Stimulated activated CD4-positive, alpha-beta T cell treated with anti-CD3 and anti-CD28 coated beads, Interleukin-15, amount 100 ng/mL, for 48 hours (primary cell): Measurements from ENCODE around the gene MAPRE3.
"Not testable (repeated sequence)": the region's sequence is repeated elsewhere in the genome, so short reads cannot be mapped to it uniquely, and the experiment has no call there.

ENCODE experiments used
- DNase-seq, 2 donors: peaks; one replicate each; pipeline ENCODE4 v3.0.0-alpha.2; 2020; ENCODE audit warnings: low read depth in 2 of 2

MAPRE3 gene

GRCh38 chr2:26970244-26970927, at the start of gene MAPRE3:
MAPRE3 (plus strand) TSS chr2:26970637; CDS start chr2:27022219, 51,582 bp downstream.
- DNase-seq: peak; percentile 45 to 72

GRCh38 chr2:26921323-26921722, 49.1 kb upstream of the MAPRE3 start:
- DNase-seq: no peak

DNA sequence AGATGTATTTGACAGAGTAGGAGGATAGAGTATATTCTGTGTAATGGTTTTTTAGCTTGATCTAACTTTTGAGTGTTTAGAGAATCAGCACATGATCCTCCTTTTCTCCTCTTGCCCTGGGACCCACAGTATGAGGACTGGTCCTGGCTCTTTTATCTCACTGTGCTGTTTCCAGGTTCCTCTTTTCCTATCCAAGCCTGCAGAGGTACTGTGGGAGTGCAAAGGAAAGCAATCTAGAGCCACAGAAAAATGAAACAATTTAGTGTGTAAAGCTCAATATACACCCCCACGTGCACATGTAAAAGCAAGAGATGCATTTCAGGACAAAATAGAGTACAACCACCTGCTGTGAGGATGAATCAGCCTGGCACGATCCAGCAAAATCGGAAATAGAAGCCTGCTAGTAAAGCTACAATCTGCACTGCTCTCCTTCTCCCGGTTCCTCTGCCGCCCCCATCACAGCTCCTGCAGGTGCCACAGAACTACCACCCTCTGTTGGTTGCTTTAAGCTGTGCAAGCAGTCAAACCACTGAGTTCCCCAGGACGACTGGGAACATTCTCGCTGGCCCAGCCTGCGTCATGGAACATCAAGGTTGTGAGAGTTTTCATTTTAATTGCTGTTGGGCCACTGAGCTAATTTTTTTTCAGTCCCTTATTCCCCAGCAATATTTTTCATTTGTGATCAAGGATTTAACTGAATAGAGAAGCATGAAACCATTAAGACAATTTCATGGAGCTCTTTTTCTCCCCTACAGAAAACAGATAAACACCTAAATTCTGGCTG, 47.8 kb upstream of the MAPRE3 start:
- peak; percentile 13 to 15 for DNase-seq

DNA sequence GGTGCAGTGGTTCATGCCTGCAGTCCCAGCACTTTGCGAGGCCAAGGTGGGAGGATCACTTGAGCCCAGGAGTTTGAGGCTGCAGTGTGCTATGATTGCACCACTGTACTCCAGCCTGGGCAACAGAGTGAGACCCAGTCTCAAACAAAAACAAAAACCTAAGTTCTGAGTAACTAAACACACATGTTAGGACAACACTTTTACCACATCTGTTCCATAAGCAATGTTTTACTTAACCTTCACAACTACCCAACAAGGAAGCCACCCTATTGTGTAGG, 47.3 kb upstream of the MAPRE3 start:
- DNase-seq: not testable (repeated sequence)

- no peak for DNase-seq
These were observed 45.7 kb upstream of the MAPRE3 start for GRCh38 chr2:26924731-26925099.

GRCh38 chr2:26925100-26925791, 45.2 kb upstream of the MAPRE3 start:
- DNase-seq: no peak

DNA sequence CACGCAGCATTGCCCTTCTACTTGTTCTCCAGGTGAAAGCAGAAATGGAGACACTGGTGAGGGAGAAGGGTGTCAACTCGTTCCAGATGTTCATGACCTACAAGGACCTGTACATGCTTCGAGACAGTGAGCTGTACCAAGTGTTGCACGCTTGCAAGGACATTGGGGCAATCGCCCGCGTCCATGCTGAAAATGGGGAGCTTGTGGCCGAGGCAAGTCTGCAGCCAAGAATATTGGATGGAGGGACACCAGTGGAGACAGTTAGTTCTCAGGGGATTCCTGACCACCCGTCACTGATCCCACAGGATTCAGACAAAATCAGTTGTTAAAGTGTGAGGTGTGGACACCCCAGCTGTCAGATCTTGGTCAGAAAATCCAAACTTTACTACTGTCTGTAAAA, 43.2 kb upstream of the MAPRE3 start:
- DNase-seq: no peak

GRCh38 chr2:26932974-26933373, 37.5 kb upstream of the MAPRE3 start:
- DNase-seq: no peak

GRCh38 chr2:26933431-26934334, 36.8 kb upstream of the MAPRE3 start:
- no peak for DNase-seq

DNA sequence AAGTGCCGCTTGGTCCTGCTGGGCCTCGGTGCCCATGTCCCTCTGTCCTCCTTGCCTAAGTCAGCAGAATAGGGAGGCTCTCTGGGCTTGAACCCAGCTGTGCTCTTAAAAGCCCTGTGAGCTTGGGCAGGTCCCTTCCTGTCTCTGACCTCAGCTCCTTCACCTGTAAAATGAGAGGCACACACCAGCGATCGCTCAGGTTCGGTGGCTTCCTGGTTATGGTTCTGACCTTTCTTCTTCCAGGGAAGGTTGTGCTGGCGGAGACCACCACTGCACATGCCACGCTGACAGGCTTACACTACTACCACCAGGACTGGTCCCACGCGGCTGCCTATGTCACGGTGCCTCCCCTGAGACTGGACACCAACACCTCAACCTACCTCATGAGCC, 36.1 kb upstream of the MAPRE3 start:
- DNase-seq: no peak

DNA sequence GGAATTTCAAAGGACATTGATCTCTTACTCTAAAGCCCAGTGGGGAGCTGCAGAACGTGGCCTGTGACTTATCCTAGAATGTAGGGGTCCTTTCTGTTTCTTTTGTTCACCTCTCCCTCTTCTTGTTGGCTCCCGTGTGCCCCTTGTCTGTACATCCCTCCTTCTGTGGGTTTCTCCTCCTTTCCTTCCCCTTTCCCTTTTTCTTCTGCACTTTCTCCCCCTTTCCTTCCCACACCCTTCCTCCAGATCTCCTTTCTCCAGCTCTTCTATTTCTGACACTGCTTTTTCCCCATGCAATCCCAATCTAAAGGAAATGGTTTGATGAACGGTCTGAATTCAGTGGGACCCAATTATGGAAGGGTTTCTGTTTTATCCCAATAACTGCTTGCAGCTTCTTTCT, 35.5 kb upstream of the MAPRE3 start:
- no peak for DNase-seq

DNA sequence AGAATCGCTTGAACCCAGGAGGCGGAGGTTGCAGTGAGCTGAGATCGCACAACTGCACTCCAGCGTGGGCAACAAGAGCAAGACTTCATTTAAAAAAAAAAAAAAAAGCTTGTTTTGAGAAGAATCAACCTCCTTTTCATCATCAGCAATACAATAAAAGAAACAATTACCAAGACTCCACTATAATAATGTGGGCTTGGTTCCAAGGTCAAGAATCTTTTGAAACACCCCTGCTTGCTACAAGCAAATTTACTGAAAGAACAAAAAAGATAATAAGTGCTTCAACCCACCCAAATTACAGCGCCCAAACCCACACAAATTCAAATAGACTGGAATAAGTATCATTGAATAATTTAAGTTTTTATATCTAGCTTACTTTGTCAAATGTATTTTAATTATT, 33.6 kb upstream of the MAPRE3 start:
- no peak for DNase-seq

DNA sequence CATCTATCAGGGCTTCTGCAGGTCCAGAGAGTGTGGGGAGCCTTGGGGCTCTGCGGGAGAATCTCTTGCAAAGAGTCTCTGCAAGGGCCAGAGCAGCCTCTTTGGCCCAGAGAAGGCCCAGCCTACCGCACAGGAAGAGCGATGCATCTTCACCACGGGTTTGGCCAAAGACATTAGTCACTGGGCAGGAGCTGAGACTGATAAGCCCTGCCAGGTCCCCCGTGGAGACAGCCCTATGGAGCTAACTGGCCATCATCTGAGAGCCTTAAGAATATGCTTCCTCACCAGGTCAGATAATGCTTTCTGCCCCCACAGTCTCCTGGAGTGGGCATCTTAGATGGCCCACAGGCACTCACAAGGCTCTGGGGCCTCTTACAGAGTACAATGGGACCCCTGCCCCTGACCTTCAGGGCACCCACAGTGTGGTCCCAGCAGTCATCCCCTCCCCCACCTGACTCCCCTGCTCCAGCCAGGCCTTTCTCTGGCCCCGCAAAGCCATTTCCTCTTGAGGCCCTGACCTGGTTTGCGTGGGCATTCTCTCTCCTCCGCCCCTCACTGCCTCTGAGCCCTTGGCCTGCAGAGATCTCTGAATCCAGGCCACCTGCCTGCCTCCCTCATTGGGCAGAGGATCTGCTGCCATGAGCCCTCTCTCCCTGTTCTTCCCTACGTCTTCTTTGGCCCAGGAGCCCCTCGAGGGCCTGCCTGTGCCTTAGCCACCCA, 31.9 kb upstream of the MAPRE3 start:
- no peak for DNase-seq

GRCh38 chr2:26940001-26940400, 30.4 kb upstream of the MAPRE3 start:
- DNase-seq: no peak

DNA sequence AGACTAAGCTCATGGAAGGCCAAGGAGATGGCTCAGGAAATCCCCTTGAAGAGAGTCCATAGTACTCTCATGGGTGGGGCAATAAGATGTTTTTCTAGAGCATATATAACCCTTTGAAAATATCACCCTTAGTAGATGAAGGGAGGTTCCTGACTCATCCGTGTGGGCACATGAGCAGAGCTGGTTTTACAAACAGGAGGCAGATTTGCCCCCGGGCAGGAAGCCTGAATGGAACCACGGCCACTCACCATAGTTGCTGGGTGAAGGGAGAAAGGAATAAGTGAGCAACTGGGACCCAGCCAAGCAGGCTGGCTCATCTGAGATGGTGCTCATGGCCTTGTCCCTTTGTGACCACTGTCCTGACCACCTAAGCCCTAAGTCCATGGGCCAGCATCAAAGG, 29.0 kb upstream of the MAPRE3 start:
- DNase-seq: no peak

- DNase-seq: peak; percentile 40 to 47
These were observed 27.7 kb upstream of the MAPRE3 start for GRCh38 chr2:26942543-26943295.

DNA sequence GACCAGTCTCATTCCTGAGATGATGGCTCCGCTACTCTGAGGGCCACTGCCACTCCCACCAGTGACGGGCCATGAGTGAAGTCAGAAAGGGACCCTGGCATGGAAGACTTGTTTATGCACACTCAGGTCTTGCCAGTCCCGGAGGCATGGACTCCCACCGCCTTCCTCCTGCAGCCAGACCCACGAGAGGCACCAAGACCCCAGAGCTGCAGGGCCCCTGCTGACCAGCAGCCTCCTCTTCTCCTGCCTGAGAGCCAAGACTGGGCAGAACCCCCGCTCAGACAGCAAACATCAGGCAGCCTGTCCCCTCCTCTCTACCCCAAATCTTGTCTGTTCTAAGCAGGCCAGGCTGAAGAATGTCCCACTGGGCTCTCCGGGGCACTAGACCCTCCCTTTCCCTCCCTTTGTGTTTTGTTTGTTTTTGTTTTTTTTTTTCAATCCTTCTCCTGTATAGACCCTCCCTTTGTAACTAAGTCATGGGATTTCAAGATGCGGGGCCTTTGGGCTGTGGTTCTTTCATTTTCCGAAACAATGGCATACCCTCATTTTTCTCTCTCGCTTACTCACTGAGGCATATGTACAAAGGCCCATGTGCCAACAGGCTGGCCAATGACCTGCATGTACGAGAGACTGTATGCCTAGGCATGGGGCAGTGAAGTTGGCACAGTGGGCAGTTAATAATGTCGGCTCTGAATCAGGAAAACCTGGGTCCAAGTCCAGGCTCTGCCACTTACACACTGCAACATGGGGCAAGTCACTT, 24.3 kb upstream of the MAPRE3 start:
- DNase-seq: no peak

DNA sequence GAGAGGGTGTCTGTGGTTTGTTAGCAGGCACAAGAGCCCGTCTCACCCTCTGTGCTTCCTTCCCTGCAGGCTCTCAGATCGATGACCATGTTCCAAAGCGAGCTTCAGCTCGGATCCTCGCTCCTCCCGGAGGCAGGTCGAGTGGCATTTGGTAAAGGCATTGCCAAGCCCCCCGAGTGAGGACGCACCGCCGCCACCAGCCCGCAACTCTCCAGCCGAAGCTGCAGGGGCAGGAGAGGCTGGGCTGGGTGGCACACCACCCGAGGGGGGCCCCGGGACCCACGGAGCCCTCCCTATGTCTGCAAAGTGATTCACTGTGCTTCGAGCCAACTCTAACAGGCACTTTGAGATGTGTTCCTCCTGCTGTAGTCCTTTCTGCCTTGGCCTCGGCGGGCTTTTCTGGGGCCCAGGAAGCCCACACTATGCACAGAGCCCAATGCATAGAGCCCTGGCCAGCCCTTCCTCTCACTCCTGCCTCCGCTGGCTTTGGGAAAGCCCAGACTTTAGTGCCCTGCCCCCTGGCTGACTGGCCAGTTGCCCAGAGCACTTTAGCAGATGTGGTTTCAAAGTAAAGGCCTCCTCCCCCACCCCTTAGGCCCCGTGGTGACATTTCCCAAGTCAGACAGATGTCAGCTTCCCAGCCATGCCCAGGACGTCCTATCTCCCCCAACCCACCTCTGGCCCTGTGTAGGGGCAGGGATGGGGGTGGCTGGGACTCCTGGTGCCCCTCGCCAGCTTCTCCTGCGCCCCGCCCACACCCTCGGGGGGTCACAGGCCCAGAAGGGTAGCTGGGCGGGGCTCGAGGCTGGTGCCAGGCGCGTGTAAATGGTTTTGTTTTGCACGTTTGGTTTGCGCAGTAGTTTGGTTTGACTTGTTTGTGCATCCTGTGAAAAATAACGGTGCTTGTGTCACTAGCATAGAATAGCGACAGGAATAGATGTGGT, 23.3 kb upstream of the MAPRE3 start:
- no peak for DNase-seq

- no peak for DNase-seq
These were observed 21.6 kb upstream of the MAPRE3 start for GRCh38 chr2:26948800-26949199.
